Cardiac muscle cell (in vitro differentiated cells and primary cell): ENCODE results near the gene PRRX2. TPM values are rescaled to one million over a fixed set of nuclear protein-coding genes. Genes with fewer than 3 reads are reported as not detected.

Source experiments
- DNase-seq, 2 donors: peaks; one replicate each; pipeline versions ENCODE4 v3.0.0 to v3.0.0-alpha.2; 2010 to 2017; ENCODE audit warnings: low read depth in 1 of 2, low spot score in 1 of 2
- H3K27ac ChIP-seq: fragments of 200-600 bp; sonication (generic); 2 replicates; pipeline ENCODE4 v1.5.1; 2016
- H3K27me3 ChIP-seq: fragments of 200-600 bp; sonication (generic); 2 replicates; pipeline ENCODE4 v1.6.0; 2016; ENCODE audit warnings: control low read depth
- H3K36me3 ChIP-seq: fragments of 200-600 bp; sonication (generic); 2 replicates; pipeline ENCODE4 v1.5.1; 2016; ENCODE audit warnings: control low read depth
- H3K4me1 ChIP-seq: fragments of 200-600 bp; sonication (generic); 2 replicates; pipeline ENCODE4 v1.8.1; 2017; ENCODE audit warnings: low read depth, mild to moderate bottlenecking, mixed run types
- H3K4me3 ChIP-seq: fragments of 200-600 bp; sonication (generic); 2 replicates; pipeline ENCODE4 v1.5.1; 2016; ENCODE audit warnings: mild to moderate bottlenecking
- H3K9me3 ChIP-seq: fragments of 200-600 bp; sonication (generic); 2 replicates; pipeline ENCODE4 v1.5.1; 2017; ENCODE audit warnings: low read depth, mild to moderate bottlenecking, control low read depth
- CTCF ChIP-seq: IDR thresholded peaks from 2 replicates; pipeline ENCODE4 v1.5.1; 2012; ENCODE audit warnings: low read depth, mild to moderate bottlenecking, low read length
- polyA plus RNA-seq: library from polyadenylated mRNA; unstranded; fragments of >200 nt; fragmentation: Nextera tagmentation; extraction: Ambion mirVana; gene quantifications from 2 replicates; pipeline ENCODE4 v1.2.1, GENCODE V29; 2016
- total RNA-seq: library from RNA; depleted of rRNA; stranded (reverse); fragments of >200 nt; gene quantifications from 2 replicates; pipeline ENCODE4 v1.2.3, GENCODE V29; 2016

PRRX2 gene
- total and polyA plus RNA-seq, 2 experiments from 2014 or later: 3.0 to 10.2 TPM

GRCh38 chr9:129648092-129648763 lies 17.2 kb upstream of the PRRX2 start:
- no peak overlapping the region for H3K27ac ChIP-seq
- H3K4me1 ChIP-seq: peaks cover 4% of the 10 kb centered on the region
- DNase-seq: no peak
- no peaks in the 10 kb centered on the region for H3K27me3 ChIP-seq
- no peaks in the 10 kb centered on the region for H3K36me3 ChIP-seq
- no peaks in the 10 kb centered on the region for H3K9me3 ChIP-seq
- no peak overlapping the region for H3K4me3 ChIP-seq
- no peak for TF ChIP-seq CTCF

- H3K4me3 ChIP-seq: no peak overlapping the region
- no peak for DNase-seq
- no peak overlapping the region for H3K27ac ChIP-seq
- no peaks in the 10 kb centered on the region for H3K9me3 ChIP-seq
- no peaks in the 10 kb centered on the region for H3K36me3 ChIP-seq
- no peak for TF ChIP-seq CTCF
- H3K4me1 ChIP-seq: peaks cover 4% of the 10 kb centered on the region
- no peaks in the 10 kb centered on the region for H3K27me3 ChIP-seq
Measured at GRCh38 chr9:129648764-129649115, 16.7 kb upstream of the PRRX2 start.

- Histone ChIP-seq H3K36me3 (no peaks in the 10 kb centered on the region), H3K27me3 (no peaks in the 10 kb centered on the region), H3K4me3 (no peak overlapping the region), H3K9me3 (no peaks in the 10 kb centered on the region), H3K27ac (no peak overlapping the region), H3K4me1 (peaks cover 8% of the 10 kb centered on the region)
- no peak for DNase-seq
- no peak for TF ChIP-seq CTCF
Measured at GRCh38 chr9:129649726-129650679, 15.4 kb upstream of the PRRX2 start.

GRCh38 chr9:129650680-129651235 lies 14.7 kb upstream of the PRRX2 start:
- H3K27me3 ChIP-seq: no peaks in the 10 kb centered on the region
- H3K4me1 ChIP-seq: peaks cover 8% of the 10 kb centered on the region
- no peaks in the 10 kb centered on the region for H3K36me3 ChIP-seq
- no peak overlapping the region for H3K27ac ChIP-seq
- no peak for TF ChIP-seq CTCF
- H3K4me3 ChIP-seq: no peak overlapping the region
- no peak for DNase-seq
- H3K9me3 ChIP-seq: no peaks in the 10 kb centered on the region

- Histone ChIP-seq H3K27ac (no peak overlapping the region), H3K4me3 (no peak overlapping the region), H3K4me1 (peaks cover 5% of the 10 kb centered on the region), H3K36me3 (no peaks in the 10 kb centered on the region), H3K9me3 (no peaks in the 10 kb centered on the region), H3K27me3 (no peaks in the 10 kb centered on the region)
- no peak for TF ChIP-seq CTCF
- DNase-seq: peak in 1 of 2 donors; percentile 21
Measured at GRCh38 chr9:129653823-129654553, 11.5 kb upstream of the PRRX2 start.
